SIG-M5 (cell line): ENCODE data around the gene TNFRSF12A.

Source experiments
- DNase-seq: peaks from one replicate; lab custom pipeline; 2025; lab: John Stamatoyannopoulos, UW

The TNFRSF12A gene

DNA sequence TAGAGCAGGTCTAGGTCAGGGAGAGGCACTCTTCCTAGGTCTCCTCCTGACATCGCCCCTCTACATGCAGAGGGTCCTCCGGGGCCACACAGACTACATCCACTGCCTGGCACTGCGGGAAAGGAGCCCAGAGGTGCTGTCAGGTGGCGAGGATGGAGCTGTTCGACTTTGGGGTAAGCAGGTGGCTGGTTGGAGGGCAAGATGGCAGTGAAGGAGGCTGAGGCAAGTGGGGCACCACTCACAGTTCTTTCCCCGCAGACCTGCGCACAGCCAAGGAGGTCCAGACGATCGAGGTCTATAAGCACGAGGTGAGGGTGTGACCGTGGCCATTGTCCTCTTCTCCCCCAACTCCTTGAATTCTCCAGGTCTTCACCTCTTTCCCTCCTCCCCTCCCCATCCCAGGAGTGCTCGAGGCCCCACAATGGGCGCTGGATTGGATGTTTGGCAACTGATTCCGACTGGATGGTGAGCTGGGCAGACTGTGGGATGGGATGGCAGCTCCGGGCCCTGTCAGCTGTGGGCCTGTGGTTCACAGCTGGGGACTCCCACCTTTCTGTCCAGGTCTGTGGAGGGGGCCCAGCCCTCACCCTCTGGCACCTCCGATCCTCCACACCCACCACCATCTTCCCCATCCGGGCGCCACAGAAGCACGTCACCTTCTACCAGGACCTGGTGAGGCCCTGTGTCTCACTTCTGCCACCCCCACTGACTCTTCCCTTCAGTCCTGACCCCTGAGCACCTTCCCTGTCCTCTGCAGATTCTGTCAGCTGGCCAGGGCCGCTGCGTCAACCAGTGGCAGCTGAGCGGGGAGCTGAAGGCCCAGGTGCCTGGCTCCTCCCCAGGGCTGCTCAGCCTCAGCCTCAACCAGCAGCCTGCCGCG is 6.7 kb downstream of the TNFRSF12A start:
- no peak for DNase-seq

DNA sequence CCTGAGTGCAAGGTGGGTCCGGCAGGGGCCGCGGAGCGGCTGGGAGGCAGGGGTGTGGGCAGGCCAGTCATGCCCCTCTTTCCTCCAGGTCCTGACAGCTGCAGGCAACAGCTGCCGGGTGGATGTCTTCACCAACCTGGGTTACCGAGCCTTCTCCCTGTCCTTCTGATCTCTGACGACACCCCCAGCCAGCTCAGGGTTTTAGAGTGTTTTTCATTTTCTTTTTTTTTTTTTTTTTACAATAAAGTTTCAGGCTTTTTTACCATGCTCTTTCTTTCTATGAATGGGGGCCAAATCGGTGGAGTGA is 7.3 kb downstream of the TNFRSF12A start:
- no peak for DNase-seq

DNA sequence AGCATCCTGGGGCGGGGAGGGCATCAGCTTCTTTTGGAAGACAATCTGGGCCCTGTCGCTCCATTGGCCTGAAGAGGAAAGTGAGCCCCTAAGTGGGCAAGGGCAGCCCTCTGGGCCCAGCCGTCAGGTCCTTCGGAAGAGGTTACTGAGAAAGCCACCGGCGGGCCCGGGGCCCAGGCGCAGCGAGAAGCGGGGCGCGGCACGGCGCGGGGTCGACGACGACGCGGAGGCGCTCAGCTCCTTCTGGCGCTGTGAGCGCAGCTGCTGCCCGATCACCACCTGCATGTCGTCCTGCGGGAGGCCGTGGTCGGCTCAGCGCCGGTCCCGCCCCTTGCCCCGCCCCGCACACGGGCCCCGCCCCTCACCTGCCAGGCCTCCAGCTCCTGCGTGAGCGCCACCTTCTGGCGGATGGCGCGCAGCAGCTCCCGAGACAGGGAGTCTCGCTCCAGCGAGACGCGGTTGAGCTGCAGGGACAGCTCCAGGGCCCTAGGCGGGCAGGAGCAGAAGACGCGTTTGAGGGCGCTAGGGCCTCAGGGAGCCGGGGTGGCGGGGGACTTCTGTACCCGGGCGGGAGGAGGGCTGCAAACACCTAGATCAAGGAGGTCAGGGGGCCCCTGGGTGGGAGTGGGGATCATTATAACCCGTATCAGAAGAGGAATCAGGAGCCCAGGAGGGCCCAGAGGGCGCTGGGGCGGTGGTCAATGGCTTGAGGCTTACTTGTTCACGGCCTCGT is 8.0 kb downstream of the TNFRSF12A start:
- no peak for DNase-seq

DNA sequence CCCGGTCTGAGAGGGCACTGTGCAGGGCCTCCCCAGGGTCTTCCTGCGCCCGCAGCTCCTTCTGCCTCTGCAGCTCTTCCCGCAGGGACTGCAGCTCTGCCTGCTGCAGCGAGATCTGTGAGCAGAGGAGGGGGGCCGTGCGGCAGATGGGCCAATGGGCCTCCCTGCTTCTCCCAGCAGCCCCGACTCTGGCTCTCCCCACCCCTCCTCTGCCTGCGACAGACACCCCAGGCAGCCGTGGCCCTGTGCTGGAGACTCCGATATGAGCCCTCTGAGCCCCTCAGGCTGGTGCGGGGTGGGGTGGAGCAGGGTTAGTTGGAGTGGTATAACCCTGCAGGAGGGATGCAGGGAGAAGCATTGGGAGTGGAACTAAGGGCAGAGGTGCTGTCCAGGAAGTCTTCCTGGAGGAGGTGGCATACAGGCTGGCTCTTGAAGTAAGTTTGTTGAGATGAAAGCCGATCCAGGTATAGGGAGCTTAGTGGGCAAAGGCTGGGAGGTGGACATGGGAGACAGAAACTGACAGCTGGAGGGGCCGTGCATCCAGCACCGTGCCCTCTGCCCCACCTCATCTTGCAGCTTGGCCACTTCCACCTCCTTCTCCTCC is 8.7 kb downstream of the TNFRSF12A start:
- DNase-seq: no peak

DNA sequence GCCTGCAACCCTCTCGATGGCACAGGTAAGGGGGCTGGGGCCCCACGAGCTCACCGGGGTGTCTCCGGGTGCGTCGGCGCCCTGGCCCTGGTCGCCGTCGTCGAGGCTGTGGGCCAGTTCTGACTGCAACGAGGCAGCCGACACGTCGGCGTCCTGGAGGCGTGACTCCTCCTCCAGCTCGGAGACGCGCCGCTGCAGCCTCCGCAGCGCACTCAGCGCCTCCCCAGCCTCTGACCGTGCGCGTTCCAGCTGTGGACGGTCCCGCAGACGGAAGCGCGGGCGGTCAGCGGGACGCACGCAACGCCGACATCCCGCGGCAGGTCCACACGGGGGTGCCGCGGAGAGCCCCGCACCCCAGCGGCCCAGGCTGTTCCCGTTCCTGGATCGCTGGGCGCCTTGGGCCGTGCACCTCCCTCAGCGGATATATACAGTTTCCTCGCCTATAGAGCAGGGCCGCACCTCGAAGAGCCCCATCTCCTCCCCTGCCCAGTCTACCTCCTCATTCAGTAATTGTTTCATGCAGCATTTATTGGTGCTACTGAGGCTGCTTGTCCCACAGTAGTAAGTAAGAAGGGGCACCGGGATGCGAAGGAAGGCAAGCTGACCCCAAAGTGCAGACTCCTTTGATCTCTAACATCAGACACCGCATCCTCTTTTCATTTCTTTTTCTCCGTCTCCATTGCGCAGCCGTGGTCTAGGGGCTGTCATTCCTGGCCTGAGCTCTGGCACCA is 9.5 kb downstream of the TNFRSF12A start:
- no peak for DNase-seq

DNA sequence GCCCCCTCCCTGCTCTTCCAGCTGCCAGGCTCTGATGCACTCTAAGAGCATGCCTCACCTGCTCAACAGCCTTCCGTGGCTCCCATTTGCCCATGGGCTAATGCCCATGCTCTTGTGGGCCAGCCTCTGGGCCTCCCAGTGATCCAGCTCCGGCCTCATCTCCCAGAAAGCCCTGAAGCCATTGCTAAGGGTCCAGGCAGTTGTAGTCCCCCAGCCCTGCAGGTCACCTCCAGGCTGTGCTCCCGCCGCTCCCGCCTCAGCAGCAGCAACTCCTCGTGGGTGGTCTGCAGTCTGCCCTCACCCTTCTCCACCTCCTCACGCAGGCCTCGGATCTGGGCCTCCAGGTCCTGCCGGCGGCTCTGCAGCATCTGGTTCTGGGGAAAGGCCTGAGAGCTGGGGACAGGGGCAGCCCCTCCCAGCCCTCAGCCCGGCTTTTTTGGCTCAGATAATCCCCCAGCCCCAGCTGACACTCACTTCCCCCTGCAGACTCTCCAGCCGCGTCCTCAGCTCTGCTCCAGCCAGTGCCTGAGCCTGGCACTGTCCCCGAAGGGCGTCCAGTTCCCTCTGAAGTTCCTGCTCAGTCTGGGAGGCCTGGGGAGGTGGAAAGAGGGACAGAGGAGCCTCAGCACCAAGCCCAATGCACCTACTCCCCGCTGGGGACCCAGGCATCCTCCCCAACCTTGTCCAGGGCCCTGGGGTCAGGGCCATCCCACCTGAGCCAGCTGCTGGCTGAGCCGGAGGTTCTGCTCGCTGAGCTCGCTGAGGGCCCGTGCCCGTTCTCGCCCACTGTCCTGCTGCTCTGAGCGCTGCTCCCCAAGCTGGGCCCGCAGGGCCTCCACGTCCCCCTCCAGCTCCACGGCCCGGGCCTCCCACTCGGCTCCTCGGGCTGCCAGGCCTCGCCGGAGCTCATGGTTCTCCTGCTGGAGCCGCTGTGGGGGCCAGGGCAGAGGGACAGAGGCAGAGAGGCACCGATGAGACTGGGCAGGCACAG is 10.3 kb downstream of the TNFRSF12A start:
- DNase-seq: no peak

DNA sequence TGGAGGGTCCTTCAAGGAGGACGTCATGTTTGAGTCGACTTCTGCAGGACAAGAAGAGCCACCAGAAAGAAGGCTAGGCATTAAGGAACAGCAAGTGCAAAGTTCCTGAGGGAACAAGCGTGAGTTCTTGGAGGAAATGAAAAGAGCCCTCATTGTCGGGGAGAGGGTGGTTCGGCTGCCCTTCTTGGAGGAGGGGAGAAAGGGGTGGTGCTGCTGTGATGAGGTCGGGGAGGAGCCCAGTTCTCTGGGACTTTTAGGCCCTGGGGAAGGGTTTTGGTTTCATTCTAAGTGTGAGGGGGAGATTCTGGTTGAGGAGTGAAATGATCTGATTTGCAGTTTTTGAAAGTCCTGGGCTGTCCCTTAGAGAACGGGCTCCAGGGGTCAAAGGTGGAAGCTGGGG is 12.5 kb downstream of the TNFRSF12A start:
- no peak for DNase-seq

DNA sequence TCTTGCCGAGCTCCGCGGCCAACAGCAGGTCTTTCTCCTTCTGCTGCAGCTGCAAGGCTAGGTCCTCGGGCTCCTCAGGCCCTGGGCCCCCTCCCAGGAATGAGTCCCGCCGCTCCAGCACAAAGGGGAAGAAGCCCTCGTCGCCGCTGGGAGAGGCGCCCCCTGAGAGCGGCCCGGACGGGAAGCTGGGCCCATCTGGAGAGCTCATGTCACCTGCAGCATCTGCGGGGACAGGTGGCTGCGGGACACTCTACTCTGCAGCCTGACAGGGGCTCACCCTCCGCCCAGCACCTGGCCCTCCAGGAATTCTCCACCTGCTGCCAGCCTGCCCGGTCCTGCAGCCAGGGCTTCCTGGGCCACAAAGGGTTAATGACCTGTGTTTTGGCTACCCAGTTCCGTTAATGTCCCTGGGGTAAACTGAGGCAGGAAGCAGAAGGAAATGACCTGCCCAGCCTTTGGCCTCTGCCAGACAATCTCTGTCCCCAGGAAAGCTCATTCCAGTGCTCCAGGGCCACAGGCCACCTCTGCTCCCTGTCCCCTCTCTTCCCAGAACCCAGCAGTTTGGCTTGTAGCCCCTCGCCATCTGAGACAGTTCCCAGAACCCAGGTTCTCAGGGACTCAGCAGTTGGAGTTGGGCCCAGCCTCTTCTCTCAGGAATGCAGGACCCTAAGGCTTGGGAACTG is 15.3 kb downstream of the TNFRSF12A start:
- no peak for DNase-seq

DNA sequence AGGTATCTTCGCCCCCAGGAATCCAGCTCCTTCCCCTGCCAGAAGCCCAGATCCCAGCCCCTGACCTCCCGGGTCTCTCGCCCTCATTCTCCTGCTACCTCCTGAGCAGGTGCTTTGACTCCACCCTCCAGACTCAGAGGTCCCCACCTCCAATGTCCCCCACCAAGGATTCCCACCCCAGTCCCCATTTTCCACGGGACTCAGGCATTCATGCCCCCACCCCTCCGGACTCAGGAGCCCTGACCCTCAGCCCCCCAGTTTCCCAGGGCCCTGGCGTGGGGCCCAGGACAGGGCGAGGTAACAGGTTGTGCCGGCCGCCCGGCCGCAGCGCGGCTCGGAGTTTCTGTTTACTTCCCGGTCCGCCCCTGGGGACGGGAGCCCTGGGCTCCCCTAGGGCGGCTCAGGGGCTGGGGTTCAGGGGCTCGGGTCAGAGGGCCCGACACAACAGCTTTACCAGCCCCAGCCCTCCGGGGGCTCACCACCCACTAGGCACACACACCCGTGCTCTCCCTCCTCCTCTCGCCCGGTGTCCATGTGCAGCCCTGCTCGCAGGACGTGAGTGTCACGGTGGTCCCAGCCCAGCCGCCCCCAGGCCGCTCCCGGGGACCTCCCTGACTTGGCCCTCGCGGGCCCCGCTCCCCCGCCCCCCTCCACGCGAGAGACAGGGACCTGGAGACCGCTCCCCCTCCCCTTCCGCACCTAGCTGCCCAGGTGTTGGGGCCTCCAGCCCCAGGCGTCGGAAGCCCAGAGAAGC is 16.0 kb downstream of the TNFRSF12A start:
- DNase-seq: no peak

DNA sequence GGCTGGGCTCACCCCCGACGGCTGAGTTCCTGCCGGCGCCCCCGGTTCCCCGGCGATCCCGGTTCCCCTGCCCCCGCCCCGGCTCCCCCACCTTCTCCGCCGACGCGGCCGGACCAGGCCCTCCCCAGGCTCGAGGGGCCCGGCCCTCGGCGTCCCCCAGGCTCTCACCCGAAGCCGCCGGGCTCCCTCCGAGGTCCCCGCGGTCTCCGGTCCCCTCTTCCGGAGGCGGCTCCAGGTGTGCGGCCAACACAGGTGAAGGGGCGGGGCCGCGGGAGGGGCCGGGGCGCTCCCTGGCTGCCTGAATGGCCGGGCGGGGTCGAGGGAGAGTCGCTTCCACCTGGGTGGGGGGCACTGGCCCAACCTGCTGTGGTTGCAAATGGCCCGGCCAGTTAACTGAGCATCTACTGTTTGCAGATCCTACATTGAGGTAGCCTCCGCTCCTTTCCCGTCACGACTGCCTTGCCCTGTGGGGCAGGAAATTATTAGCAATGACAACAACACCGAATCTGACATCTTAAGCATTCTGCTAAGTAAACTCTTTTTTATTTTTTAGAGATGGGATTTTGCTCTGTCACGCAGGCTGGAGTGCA is 16.7 kb downstream of the TNFRSF12A start, which contains the start of gene BICDL2:
Gene BICDL2 (minus strand): TSS at position 219 of the 590 bp plus-strand sequence. CDS start 1,448 bp downstream, outside the sequence.
- no peak for DNase-seq

DNA sequence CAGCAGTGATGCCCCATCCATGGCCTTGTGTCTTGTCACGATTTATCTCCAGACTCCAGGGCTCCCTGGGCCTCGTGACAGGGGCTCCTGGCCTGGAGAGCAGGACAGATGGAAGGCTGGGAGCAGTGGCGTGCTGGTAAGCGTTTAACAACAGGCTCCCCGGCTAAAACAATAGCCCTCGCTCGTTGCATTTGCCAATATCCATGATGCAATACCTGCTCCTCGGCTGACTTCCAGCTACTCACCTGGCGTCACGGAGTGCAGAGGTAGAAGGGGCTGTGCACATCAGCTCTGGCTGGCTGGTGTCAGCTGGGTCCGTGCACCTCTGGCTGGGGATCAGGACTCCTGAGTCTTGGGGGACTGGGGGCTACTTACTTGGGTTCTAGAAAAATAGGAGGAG is 18.1 kb downstream of the TNFRSF12A start:
- DNase-seq: no peak

DNA sequence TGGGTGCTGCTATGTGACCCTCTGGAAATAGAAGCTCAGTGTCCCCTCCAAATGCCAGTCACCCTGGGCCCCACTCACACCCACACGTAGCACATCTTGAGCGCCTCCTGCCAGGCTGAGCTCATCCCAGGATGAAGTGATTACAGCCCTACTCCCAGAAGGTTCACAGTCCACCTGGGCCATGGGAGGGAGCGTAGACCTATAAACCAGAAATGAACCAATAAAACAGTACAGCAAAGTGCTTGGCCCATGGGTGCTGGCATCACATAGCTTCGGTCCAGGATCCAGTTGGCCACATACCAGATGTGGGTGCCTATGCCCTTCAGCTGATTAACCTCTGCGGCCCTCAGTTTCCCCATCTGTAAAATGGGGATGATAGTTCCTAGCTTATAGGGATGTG is 18.7 kb downstream of the TNFRSF12A start:
- DNase-seq: no peak

DNA sequence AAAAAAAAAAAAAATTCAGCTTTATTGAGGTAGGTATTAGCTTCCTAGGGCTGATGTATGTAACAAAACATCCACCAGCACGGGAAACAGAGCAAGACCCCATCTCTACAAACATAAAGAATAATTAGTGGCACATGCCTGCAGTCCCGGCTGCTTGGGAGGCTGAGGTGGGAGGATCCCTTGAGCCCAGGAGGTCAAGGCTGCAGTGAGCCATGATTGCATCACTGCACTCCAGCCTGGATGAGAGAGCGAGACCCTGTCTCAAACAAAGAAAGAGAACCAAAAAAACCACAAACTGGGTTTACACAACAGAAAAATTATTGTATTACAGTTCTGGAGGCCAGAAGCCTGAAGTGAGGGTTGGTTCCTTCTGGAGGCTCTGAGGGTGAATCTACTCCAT is 22.2 kb downstream of the TNFRSF12A start:
- DNase-seq: no peak

DNA sequence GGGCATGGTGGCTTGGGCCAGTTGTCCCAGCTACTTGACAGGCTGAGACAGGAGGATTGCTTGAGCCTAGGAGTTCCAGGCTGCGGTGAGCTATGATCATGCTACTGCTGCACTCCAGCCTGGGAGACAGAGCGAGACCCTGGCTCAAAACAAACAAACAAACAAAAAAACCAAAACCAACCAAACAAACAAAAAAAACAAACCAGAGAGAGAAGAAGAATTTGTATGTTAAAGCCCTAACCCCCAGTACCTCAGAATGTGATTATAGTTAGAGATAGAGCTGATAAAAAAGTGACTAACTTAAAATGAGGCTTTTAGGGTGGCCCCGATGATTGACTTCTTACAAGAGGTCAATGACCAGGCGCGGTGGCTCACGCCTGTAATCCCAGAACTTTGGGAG is 24.5 kb downstream of the TNFRSF12A start:
- no peak for DNase-seq

DNA sequence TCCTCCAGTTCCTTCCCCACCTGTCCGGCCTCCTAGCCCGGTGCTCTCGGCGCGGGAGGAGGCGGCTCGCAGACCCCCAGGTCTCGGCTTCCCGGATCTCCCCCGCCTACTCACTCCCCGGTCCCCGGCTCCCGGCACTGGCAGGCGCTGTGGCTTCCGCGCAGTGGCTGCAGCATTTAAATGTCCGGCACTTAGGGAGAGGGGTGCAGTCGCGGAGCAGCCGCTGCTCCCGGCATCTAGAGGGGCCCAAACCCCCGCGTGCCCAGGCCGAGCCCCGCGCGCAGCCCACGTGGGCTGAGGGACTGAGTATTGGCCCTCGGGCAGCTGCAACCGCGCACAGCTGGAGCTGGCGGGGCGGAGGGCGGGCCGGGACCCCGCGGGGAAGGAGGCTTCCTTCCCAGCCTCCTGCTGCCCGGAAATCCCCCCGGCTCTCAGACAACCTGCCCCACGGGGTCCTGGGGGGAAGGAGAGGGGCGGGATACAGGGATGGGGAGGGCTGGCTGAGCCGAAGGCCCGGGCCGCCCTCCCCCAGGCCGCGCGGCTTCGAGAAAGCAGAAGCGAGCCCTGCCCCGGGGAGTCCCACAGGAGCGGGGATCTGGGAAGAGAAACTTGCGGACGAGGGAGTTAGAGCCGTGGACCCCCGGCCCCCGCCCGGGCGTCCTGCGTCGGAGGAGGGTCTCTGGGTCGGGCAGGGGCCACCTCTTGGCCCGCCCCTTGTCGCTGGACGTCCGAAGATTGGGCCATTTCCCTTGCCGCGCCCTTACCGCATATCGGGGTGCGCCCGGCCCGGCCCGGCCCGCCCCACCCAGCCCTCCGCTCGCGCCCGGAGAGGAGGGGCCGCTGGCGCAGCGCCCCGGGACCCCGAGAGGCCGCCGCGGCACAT is 25.8 kb downstream of the TNFRSF12A start, which contains the start of gene MMP25:
Gene MMP25 (plus strand): TSS at position 804 of the 883 bp plus-strand sequence. CDS start 357 bp downstream, outside the sequence.
- DNase-seq: no peak

DNA sequence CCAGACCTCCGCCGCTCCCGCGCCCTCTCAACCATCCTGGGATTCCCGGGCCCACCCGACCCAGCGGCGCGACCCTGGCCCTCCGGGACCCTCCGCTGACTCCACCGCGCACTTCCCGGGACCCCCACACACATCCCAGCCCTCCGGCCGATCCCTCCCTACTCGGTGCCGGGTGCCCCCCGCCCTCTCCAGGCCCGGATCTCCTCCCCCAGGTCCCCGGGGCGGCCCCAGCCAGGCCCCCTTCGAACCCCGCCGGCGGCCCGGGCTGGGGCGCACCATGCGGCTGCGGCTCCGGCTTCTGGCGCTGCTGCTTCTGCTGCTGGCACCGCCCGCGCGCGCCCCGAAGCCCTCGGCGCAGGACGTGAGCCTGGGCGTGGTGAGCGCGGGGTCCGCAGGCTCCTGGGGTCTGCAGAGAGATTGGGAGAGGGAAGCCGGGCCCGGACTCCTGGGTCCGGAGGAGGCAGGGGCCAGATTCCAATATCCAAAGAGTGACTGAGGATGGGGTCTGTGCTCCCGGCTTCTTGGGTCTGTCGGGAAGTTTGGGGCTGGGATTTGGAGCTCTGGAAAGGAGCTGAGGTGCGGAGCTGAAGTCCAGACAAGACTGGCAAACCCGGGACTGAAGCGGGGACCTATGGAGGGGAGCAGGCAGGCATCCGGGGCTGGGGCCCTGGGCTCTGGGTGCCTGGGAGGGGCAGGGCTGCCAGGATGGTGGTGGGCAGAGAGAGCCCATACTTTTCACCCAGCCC is 26.6 kb downstream of the TNFRSF12A start:
- no peak for DNase-seq

DNA sequence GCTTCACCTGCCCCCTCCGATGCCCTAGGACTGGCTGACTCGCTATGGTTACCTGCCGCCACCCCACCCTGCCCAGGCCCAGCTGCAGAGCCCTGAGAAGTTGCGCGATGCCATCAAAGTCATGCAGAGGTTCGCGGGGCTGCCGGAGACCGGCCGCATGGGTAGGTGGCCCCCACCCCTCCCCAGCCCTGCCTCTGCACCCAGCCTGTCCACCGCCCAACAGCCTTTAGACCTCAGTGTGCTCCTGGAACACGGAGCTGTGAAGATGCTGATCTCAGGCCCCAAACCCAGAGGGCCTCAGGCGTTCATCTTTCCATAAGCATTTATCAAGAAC is 27.2 kb downstream of the TNFRSF12A start:
- no peak for DNase-seq
